Measurements from ENCODE around the gene CAMSAP3.

The CAMSAP3 gene

GRCh38 chr19:7578127-7578526 is 17.5 kb upstream of the CAMSAP3 start:
- no peak overlapping the region for H3K27ac ChIP-seq (ENCODE audit: low read length)
- no peak overlapping the region for H3K4me3 ChIP-seq (ENCODE audit: low read length)
- no peak overlapping the region for H2AFZ ChIP-seq (ENCODE audit: low read depth, low read length)
- no peaks in the 10 kb centered on the region for H3K36me3 ChIP-seq (replicated peaks; ENCODE audit: low read depth, low read length)
- no peaks in the 10 kb centered on the region; the same call in 1 of the 2 replicates for H3K27me3 ChIP-seq (ENCODE audit: low read depth, low read length)
- H3K9ac ChIP-seq (ENCODE audit: low read length) = no peak overlapping the region
- no peak for TF ChIP-seq CTCF (IDR thresholded peaks at IDR 0.05; ENCODE audit: low read depth, low read length)
- no peak for TF ChIP-seq EZH2phosphoT487 (IDR thresholded peaks at IDR 0.05; ENCODE audit: low read depth)
- H3K79me2 ChIP-seq (ENCODE audit: low read length) = no peaks in the 10 kb centered on the region
- no peaks in the 10 kb centered on the region for H3K4me1 ChIP-seq (ENCODE audit: low read length)
- H3K9me3 ChIP-seq (ENCODE audit: insufficient read depth, low read length) = no peaks in the 10 kb centered on the region
- H3K4me2 ChIP-seq (ENCODE audit: low read length) = no peak overlapping the region
- no peaks in the 10 kb centered on the region for H4K20me1 ChIP-seq (ENCODE audit: insufficient read depth, low read length)

GRCh38 chr19:7579182-7579581 is 16.5 kb upstream of the CAMSAP3 start:
- H4K20me1 ChIP-seq (ENCODE audit: insufficient read depth, low read length) = no peaks in the 10 kb centered on the region
- H3K36me3 ChIP-seq (replicated peaks; ENCODE audit: low read depth, low read length) = no peaks in the 10 kb centered on the region
- H2AFZ ChIP-seq (ENCODE audit: low read depth, low read length) = no peak overlapping the region
- no peak overlapping the region for H3K4me3 ChIP-seq (ENCODE audit: low read length)
- H3K4me1 ChIP-seq (ENCODE audit: low read length) = no peaks in the 10 kb centered on the region
- TF ChIP-seq CTCF (IDR thresholded peaks at IDR 0.05; ENCODE audit: low read depth, low read length) = no peak
- no peak for TF ChIP-seq EZH2phosphoT487 (IDR thresholded peaks at IDR 0.05; ENCODE audit: low read depth)
- H3K9me3 ChIP-seq (ENCODE audit: insufficient read depth, low read length) = no peaks in the 10 kb centered on the region
- H3K79me2 ChIP-seq (ENCODE audit: low read length) = no peaks in the 10 kb centered on the region
- no peak overlapping the region for H3K4me2 ChIP-seq (ENCODE audit: low read length)
- no peak overlapping the region for H3K27ac ChIP-seq (ENCODE audit: low read length)
- H3K27me3 ChIP-seq (ENCODE audit: low read depth, low read length) = no peaks in the 10 kb centered on the region; the same call in 1 of the 2 replicates
- H3K9ac ChIP-seq (ENCODE audit: low read length) = no peak overlapping the region

GRCh38 chr19:7582446-7582845 is 13.2 kb upstream of the CAMSAP3 start:
- H4K20me1 ChIP-seq (ENCODE audit: insufficient read depth, low read length) = no peaks in the 10 kb centered on the region

GRCh38 chr19:7589822-7590221 is 5.8 kb upstream of the CAMSAP3 start:
- H3K9me3 ChIP-seq (ENCODE audit: insufficient read depth, low read length) = no peaks in the 10 kb centered on the region
- H2AFZ ChIP-seq (ENCODE audit: low read depth, low read length) = no peak overlapping the region
- TF ChIP-seq CTCF (IDR thresholded peaks at IDR 0.05; ENCODE audit: low read depth, low read length) = no peak
- no peak for TF ChIP-seq EZH2phosphoT487 (IDR thresholded peaks at IDR 0.05; ENCODE audit: low read depth)
- no peak overlapping the region for H3K4me2 ChIP-seq (ENCODE audit: low read length)
- no peaks in the 10 kb centered on the region for H3K4me1 ChIP-seq (ENCODE audit: low read length)
- no peaks in the 10 kb centered on the region for H3K27me3 ChIP-seq (ENCODE audit: low read depth, low read length)
- H3K9ac ChIP-seq (ENCODE audit: low read length) = no peak overlapping the region
- no peaks in the 10 kb centered on the region for H4K20me1 ChIP-seq (ENCODE audit: insufficient read depth, low read length)
- H3K27ac ChIP-seq (ENCODE audit: low read length) = no peak overlapping the region
- H3K36me3 ChIP-seq (replicated peaks; ENCODE audit: low read depth, low read length) = no peaks in the 10 kb centered on the region
- no peak overlapping the region for H3K4me3 ChIP-seq (ENCODE audit: low read length)
- no peaks in the 10 kb centered on the region for H3K79me2 ChIP-seq (ENCODE audit: low read length)

More at GRCh38 chr19:7582446-7582845, 13.2 kb upstream of the CAMSAP3 start:
- TF ChIP-seq EZH2phosphoT487 (IDR thresholded peaks at IDR 0.05; ENCODE audit: low read depth) (no peak), CTCF (IDR thresholded peaks at IDR 0.05; ENCODE audit: low read depth, low read length) (no peak)
- Histone ChIP-seq H3K4me2 (ENCODE audit: low read length) (no peak overlapping the region), H3K9ac (ENCODE audit: low read length) (no peak overlapping the region), H3K36me3 (replicated peaks; ENCODE audit: low read depth, low read length) (no peaks in the 10 kb centered on the region), H3K27ac (ENCODE audit: low read length) (no peak overlapping the region), H3K79me2 (ENCODE audit: low read length) (no peaks in the 10 kb centered on the region), H3K27me3 (ENCODE audit: low read depth, low read length) (no peaks in the 10 kb centered on the region; the same call in 1 of the 2 replicates), H3K4me1 (ENCODE audit: low read length) (no peaks in the 10 kb centered on the region), H3K4me3 (ENCODE audit: low read length) (no peak overlapping the region), H3K9me3 (ENCODE audit: insufficient read depth, low read length) (no peaks in the 10 kb centered on the region), H2AFZ (ENCODE audit: low read depth, low read length) (no peak overlapping the region)
